ENCODE data around the gene RNF135. TPM values are rescaled to one million over a fixed set of nuclear protein-coding genes. Genes with fewer than 3 reads are reported as not detected.

RNF135 gene
- polyA plus RNA-seq, 1 of the 3 experiments (the other 2 are of a cell fraction): not detected

DNA sequence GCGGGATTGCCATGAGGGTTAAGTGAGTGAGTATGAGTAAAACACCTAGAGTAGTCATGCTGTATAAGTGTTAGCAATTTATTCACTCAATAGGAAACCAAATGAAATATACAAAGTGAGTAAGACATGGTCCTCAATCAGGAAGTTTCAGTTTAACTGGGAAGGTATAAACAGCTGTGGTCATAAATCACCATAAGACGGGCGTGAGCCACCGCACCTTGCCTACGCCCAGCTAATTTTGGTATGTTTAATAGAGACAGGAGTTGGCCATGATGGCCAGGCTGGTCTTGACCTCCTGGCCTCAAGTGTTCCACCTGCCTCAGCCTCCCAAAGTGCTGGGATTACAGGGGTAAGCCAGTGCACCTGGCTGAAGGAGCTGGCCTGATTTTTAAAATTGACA is 27.0 kb downstream of the RNF135 start (continued):
- TF ChIP-seq, protein P1, sequence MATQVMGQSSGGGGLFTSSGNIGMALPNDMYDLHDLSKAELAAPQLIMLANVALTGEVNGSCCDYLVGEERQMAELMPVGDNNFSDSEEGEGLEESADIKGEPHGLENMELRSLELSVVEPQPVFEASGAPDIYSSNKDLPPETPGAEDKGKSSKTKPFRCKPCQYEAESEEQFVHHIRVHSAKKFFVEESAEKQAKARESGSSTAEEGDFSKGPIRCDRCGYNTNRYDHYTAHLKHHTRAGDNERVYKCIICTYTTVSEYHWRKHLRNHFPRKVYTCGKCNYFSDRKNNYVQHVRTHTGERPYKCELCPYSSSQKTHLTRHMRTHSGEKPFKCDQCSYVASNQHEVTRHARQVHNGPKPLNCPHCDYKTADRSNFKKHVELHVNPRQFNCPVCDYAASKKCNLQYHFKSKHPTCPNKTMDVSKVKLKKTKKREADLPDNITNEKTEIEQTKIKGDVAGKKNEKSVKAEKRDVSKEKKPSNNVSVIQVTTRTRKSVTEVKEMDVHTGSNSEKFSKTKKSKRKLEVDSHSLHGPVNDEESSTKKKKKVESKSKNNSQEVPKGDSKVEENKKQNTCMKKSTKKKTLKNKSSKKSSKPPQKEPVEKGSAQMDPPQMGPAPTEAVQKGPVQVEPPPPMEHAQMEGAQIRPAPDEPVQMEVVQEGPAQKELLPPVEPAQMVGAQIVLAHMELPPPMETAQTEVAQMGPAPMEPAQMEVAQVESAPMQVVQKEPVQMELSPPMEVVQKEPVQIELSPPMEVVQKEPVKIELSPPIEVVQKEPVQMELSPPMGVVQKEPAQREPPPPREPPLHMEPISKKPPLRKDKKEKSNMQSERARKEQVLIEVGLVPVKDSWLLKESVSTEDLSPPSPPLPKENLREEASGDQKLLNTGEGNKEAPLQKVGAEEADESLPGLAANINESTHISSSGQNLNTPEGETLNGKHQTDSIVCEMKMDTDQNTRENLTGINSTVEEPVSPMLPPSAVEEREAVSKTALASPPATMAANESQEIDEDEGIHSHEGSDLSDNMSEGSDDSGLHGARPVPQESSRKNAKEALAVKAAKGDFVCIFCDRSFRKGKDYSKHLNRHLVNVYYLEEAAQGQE (IDR thresholded peaks at IDR 0.05; ENCODE audit: low read depth, low read length): no peak
- no peak for TF ChIP-seq EP300 (IDR thresholded peaks at IDR 0.05; ENCODE audit: borderline replicate concordance in 1 of 2, low read depth in 1 of 2, low read length in 1 of 2)
- no peak for TF ChIP-seq ELF1 (IDR thresholded peaks at IDR 0.05)

DNA sequence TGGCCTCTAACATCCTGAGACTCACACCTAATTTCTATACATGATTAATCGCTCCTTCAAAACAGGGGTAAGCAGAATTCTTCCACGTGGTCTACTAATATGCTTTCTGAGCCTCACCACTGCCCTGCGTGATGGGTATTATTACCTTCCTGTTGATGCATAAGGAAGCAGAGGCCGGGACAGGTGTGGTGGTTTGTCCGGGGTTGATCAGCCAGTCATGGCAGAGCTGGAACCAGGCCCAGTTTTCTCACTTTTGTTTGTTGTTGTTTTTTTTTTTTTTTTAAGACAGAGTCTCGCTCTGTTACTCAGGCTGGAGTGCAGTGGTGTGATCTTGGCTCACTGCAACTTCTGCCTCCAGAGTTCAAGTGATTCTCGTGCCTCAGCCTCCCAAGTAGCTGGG is 31.2 kb downstream of the RNF135 start:
- Histone ChIP-seq H3K9me2 (no peaks in the 10 kb centered on the region), H3K4me2 (no peak overlapping the region), H3F3A (replicated peaks; ENCODE audit: insufficient read depth) (no peaks in the 10 kb centered on the region), H3K79me2 (ENCODE audit: insufficient read depth) (no peaks in the 10 kb centered on the region), H3K4me1 (ENCODE audit: control insufficient read depth in 1 of 2, insufficient read depth in 2 of 2, low read depth in 1 of 2, low read length in 1 of 2) (no peaks in the 10 kb centered on the region), H3K4me3 (ENCODE audit: low read depth in 2 of 2, low read length in 1 of 2) (no peak overlapping the region), H3K27me3 (ENCODE audit: insufficient read depth) (no peaks in the 10 kb centered on the region; the same call in 1 of the 2 replicates), H2AFZ (ENCODE audit: low read depth) (no peak overlapping the region), H3K36me3 (replicated peaks in 1 of 2; ENCODE audit: control insufficient read depth in 1 of 2, insufficient read depth in 2 of 2, low read length in 1 of 2) (no peaks in the 10 kb centered on the region), H3K9me3 (no peaks in the 10 kb centered on the region), H3K9ac (no peak overlapping the region), H3K27ac (ENCODE audit: low read depth in 2 of 2, low read length in 1 of 2) (no peak overlapping the region), H4K20me1 (ENCODE audit: insufficient read depth) (no peaks in the 10 kb centered on the region)
- TF ChIP-seq, protein P2, sequence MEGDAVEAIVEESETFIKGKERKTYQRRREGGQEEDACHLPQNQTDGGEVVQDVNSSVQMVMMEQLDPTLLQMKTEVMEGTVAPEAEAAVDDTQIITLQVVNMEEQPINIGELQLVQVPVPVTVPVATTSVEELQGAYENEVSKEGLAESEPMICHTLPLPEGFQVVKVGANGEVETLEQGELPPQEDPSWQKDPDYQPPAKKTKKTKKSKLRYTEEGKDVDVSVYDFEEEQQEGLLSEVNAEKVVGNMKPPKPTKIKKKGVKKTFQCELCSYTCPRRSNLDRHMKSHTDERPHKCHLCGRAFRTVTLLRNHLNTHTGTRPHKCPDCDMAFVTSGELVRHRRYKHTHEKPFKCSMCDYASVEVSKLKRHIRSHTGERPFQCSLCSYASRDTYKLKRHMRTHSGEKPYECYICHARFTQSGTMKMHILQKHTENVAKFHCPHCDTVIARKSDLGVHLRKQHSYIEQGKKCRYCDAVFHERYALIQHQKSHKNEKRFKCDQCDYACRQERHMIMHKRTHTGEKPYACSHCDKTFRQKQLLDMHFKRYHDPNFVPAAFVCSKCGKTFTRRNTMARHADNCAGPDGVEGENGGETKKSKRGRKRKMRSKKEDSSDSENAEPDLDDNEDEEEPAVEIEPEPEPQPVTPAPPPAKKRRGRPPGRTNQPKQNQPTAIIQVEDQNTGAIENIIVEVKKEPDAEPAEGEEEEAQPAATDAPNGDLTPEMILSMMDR (IDR thresholded peaks at IDR 0.05): no peak
- TF ChIP-seq, protein P3, sequence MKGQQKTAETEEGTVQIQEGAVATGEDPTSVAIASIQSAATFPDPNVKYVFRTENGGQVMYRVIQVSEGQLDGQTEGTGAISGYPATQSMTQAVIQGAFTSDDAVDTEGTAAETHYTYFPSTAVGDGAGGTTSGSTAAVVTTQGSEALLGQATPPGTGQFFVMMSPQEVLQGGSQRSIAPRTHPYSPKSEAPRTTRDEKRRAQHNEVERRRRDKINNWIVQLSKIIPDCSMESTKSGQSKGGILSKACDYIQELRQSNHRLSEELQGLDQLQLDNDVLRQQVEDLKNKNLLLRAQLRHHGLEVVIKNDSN (IDR thresholded peaks at IDR 0.05; ENCODE audit: borderline replicate concordance, low read depth): no peak
- TF ChIP-seq, protein P4, sequence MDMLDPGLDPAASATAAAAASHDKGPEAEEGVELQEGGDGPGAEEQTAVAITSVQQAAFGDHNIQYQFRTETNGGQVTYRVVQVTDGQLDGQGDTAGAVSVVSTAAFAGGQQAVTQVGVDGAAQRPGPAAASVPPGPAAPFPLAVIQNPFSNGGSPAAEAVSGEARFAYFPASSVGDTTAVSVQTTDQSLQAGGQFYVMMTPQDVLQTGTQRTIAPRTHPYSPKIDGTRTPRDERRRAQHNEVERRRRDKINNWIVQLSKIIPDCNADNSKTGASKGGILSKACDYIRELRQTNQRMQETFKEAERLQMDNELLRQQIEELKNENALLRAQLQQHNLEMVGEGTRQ (IDR thresholded peaks at IDR 0.05; ENCODE audit: borderline replicate concordance, low read depth, low read length): no peak
- TF ChIP-seq NRF1 (IDR thresholded peaks at IDR 0.05; ENCODE audit: low read depth, low read length) (no peak), RFX5 (IDR thresholded peaks at IDR 0.05; ENCODE audit: low read length) (no peak), TCF12 (IDR thresholded peaks at IDR 0.05) (no peak), FOXJ3 (CRISPR knock-in tag; IDR thresholded peaks at IDR 0.05) (no peak), FOXM1 (IDR thresholded peaks at IDR 0.05; ENCODE audit: low read depth) (no peak), MXI1 (IDR thresholded peaks at IDR 0.05; ENCODE audit: low read depth, low read length) (no peak), EZH2phosphoT487 (IDR thresholded peaks at IDR 0.05; ENCODE audit: borderline replicate concordance, low read depth) (no peak), RAD21 (IDR thresholded peaks at IDR 0.05; ENCODE audit: low read length) (no peak)
- TF ChIP-seq, protein P5, sequence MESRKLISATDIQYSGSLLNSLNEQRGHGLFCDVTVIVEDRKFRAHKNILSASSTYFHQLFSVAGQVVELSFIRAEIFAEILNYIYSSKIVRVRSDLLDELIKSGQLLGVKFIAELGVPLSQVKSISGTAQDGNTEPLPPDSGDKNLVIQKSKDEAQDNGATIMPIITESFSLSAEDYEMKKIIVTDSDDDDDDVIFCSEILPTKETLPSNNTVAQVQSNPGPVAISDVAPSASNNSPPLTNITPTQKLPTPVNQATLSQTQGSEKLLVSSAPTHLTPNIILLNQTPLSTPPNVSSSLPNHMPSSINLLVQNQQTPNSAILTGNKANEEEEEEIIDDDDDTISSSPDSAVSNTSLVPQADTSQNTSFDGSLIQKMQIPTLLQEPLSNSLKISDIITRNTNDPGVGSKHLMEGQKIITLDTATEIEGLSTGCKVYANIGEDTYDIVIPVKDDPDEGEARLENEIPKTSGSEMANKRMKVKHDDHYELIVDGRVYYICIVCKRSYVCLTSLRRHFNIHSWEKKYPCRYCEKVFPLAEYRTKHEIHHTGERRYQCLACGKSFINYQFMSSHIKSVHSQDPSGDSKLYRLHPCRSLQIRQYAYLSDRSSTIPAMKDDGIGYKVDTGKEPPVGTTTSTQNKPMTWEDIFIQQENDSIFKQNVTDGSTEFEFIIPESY (IDR thresholded peaks at IDR 0.05; ENCODE audit: borderline replicate concordance, low read depth): no peak
- TF ChIP-seq, protein P6, sequence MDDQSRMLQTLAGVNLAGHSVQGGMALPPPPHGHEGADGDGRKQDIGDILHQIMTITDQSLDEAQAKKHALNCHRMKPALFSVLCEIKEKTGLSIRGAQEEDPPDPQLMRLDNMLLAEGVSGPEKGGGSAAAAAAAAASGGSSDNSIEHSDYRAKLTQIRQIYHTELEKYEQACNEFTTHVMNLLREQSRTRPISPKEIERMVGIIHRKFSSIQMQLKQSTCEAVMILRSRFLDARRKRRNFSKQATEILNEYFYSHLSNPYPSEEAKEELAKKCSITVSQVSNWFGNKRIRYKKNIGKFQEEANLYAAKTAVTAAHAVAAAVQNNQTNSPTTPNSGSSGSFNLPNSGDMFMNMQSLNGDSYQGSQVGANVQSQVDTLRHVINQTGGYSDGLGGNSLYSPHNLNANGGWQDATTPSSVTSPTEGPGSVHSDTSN (IDR thresholded peaks at IDR 0.05): no peak
- ChIA-PET POLR2A (no interaction called here), CTCF (no interaction called here)
- DNase-seq: no peak
- WGBS (ENCODE audit: low lambda C conversion rate): 87% methylated on average over 7 of the region's 7 CpGs

Measured in SK-N-SH (cell line).